Measurements from ENCODE around the gene CHCHD5. TPM values are rescaled to one million over a fixed set of nuclear protein-coding genes. Genes with fewer than 3 reads are reported as not detected.

CHCHD5 gene
- total and polyA plus RNA-seq, 2 experiments from 2014 or later = 34.9 to 74.4 TPM

- no peak for TF ChIP-seq CTCF (IDR thresholded peaks at IDR 0.05; ENCODE audit: low read depth, low read length)
- no peaks in the 10 kb centered on the region for H3K36me3 ChIP-seq
- H3K4me1 ChIP-seq (ENCODE audit: low read depth) = no peaks in the 10 kb centered on the region
- H3K9me3 ChIP-seq (ENCODE audit: low read depth) = no peaks in the 10 kb centered on the region
- peak; percentile 67 to 72 for DNase-seq (ENCODE audit: low read depth in 1 of 2, low spot score in 1 of 2)
- H3K4me3 ChIP-seq = peak overlapping the region; percentile 70
- no peaks in the 10 kb centered on the region for H3K27me3 ChIP-seq
- H3K27ac ChIP-seq = peak overlapping the region; percentile 92
These were observed 42.9 kb upstream of the CHCHD5 start for GRCh38 chr2:112541315-112542122.

GRCh38 chr2:112542123-112542983 is 42.1 kb upstream of the CHCHD5 start, which contains the start of gene POLR1B:
Gene POLR1B, plus strand, starts transcription at chr2:112542465. Its CDS starts 30 bp downstream, at chr2:112542495.
- DNase-seq (ENCODE audit: low read depth in 1 of 2, low spot score in 1 of 2) = peak; percentile 79 to 88
- Histone ChIP-seq H3K27ac (peak within 1 kb of the TSS; percentile 92), H3K27me3 (no peaks in the 10 kb centered on the region), H3K36me3 (peaks cover 6% of the 10 kb centered on the region), H3K4me1 (ENCODE audit: low read depth) (no peaks in the 10 kb centered on the region), H3K4me3 (peak within 1 kb of the TSS; percentile 70), H3K9me3 (ENCODE audit: low read depth) (no peaks in the 10 kb centered on the region)
- TF ChIP-seq CTCF (IDR thresholded peaks at IDR 0.05; ENCODE audit: low read depth, low read length) = no peak

DNA sequence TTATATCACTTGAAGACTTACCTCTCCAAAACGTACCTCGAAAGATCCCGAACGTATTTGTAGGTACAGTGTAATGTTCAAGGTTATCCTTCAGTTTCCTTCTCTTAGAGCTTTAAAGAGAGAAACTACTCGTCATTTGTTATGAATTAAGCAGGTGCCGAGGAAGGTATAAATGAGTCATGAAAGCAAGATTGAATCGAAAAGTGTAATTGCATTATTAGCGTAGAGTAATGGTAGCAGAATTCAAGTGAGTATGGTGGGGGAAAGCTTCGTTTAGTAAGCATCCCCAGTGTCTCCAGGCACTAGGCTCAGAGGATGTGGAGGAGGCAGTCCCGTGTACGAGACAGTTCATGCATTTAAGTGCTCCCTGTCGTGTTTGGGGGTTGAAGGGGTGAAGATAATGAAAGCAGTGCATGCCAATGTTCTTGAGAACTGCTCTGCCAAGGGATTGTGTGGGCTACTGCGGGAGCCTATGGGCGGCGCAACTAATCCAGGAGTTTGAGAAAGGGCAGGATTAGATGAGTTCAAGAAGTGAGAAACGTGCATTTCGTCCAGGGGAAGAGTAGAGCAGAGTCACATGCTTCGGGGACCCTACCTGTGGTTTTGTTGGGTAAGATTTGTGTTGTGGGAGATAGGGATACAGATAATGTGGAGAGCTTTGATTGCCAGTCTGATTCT is 41.3 kb upstream of the CHCHD5 start:
- Histone ChIP-seq H3K4me1 (ENCODE audit: low read depth) (no peaks in the 10 kb centered on the region), H3K27ac (no peak overlapping the region)
- peak; percentile 6 to 8 for DNase-seq (ENCODE audit: low read depth in 1 of 2, low spot score in 1 of 2)

GRCh38 chr2:112547333-112547732 is 37.1 kb upstream of the CHCHD5 start:
- H3K4me1 ChIP-seq (ENCODE audit: low read depth) = no peaks in the 10 kb centered on the region
- H3K27me3 ChIP-seq = no peaks in the 10 kb centered on the region
- no peak for TF ChIP-seq CTCF (IDR thresholded peaks at IDR 0.05; ENCODE audit: low read depth, low read length)
- peak in 1 of 2 donors; percentile 90 for DNase-seq (ENCODE audit: low read depth in 1 of 2, low spot score in 1 of 2)
- H3K36me3 ChIP-seq = peaks cover 41% of the 10 kb centered on the region
- no peak overlapping the region for H3K27ac ChIP-seq
- no peak overlapping the region for H3K4me3 ChIP-seq
- no peaks in the 10 kb centered on the region for H3K9me3 ChIP-seq (ENCODE audit: low read depth)

More for the DNA sequence above, 41.3 kb upstream of the CHCHD5 start:
- Histone ChIP-seq H3K9me3 (ENCODE audit: low read depth) (no peaks in the 10 kb centered on the region), H3K36me3 (peaks cover 10% of the 10 kb centered on the region), H3K4me3 (peak overlapping the region; percentile 70), H3K27me3 (no peaks in the 10 kb centered on the region)
- no peak for TF ChIP-seq CTCF (IDR thresholded peaks at IDR 0.05; ENCODE audit: low read depth, low read length)

GRCh38 chr2:112548980-112549379 is 35.4 kb upstream of the CHCHD5 start:
- no peaks in the 10 kb centered on the region for H3K4me1 ChIP-seq (ENCODE audit: low read depth)
- H3K36me3 ChIP-seq = peaks cover 54% of the 10 kb centered on the region
- no peak overlapping the region for H3K27ac ChIP-seq
- no peaks in the 10 kb centered on the region for H3K9me3 ChIP-seq (ENCODE audit: low read depth)
- TF ChIP-seq CTCF (IDR thresholded peaks at IDR 0.05; ENCODE audit: low read depth, low read length) = no peak
- no peaks in the 10 kb centered on the region for H3K27me3 ChIP-seq
- DNase-seq (ENCODE audit: low read depth in 1 of 2, low spot score in 1 of 2) = no peak
- H3K4me3 ChIP-seq = no peak overlapping the region
